ENCODE data around the gene CCT3. TPM values are rescaled to one million over a fixed set of nuclear protein-coding genes. Genes with fewer than 3 reads are reported as not detected.
A peak's percentile ranks its signal among the peaks of the same experiment; 100 is the strongest.

The CCT3 gene
- 296 TPM for total RNA-seq
- 114 TPM for polyA plus RNA-seq
- long read RNA-seq, donor 1, transcript CCT3-201 (14 exons, 2,150 nt), result major isoform, 8 of 8 reads
- long read RNA-seq, donor 1, partial matches to known transcripts, result 0 of 8 reads
- long read RNA-seq, donor 1, other reads (novel, unspliced or antisense), result 0 of 8 reads
- long read RNA-seq, donor 2, transcript CCT3-201 (14 exons, 2,150 nt), result major isoform, 107 of 190 reads
- long read RNA-seq, donor 2, partial matches to known transcripts, result 73 of 190 reads
- long read RNA-seq, donor 2, other reads (novel, unspliced or antisense), result 6 of 190 reads
- long read RNA-seq, donor 3, transcript CCT3-201 (14 exons, 2,150 nt), result major isoform, 116 of 188 reads
- long read RNA-seq, donor 3, partial matches to known transcripts, result 65 of 188 reads
- long read RNA-seq, donor 3, other reads (novel, unspliced or antisense), result 5 of 188 reads
- long read RNA-seq, donor 4, transcript CCT3-201 (14 exons, 2,150 nt), result major isoform, 23 of 44 reads
- long read RNA-seq, donor 4, partial matches to known transcripts, result 20 of 44 reads
- long read RNA-seq, donor 4, other reads (novel, unspliced or antisense), result 0 of 44 reads
- long read RNA-seq, donor 5, transcript CCT3-201 (14 exons, 2,150 nt), result major isoform, 90 of 211 reads
- long read RNA-seq, donor 5, partial matches to known transcripts, result 100 of 211 reads
- long read RNA-seq, donor 5, other reads (novel, unspliced or antisense), result 19 of 211 reads
- long read RNA-seq, donor 6, transcript CCT3-201 (14 exons, 2,150 nt), result major isoform, 44 of 77 reads
- long read RNA-seq, donor 6, partial matches to known transcripts, result 29 of 77 reads
- long read RNA-seq, donor 6, other reads (novel, unspliced or antisense), result 0 of 77 reads
- long read RNA-seq, donor 7, transcript CCT3-201 (14 exons, 2,150 nt), result major isoform, 56 of 72 reads
- long read RNA-seq, donor 7, partial matches to known transcripts, result 14 of 72 reads
- long read RNA-seq, donor 7, other reads (novel, unspliced or antisense), result 0 of 72 reads
- long read RNA-seq, donor 8, transcript CCT3-201 (14 exons, 2,150 nt), result major isoform, 22 of 24 reads
- long read RNA-seq, donor 8, partial matches to known transcripts, result 0 of 24 reads
- long read RNA-seq, donor 8, other reads (novel, unspliced or antisense), result 0 of 24 reads
- long read RNA-seq, donor 9, transcript CCT3-201 (14 exons, 2,150 nt), result major isoform, 42 of 54 reads
- long read RNA-seq, donor 9, partial matches to known transcripts, result 12 of 54 reads
- long read RNA-seq, donor 9, other reads (novel, unspliced or antisense), result 0 of 54 reads
- long read RNA-seq, donor 10, transcript CCT3-201 (14 exons, 2,150 nt), result major isoform, 38 of 53 reads
- long read RNA-seq, donor 10, partial matches to known transcripts, result 13 of 53 reads
- long read RNA-seq, donor 10, other reads (novel, unspliced or antisense), result 0 of 53 reads

DNA sequence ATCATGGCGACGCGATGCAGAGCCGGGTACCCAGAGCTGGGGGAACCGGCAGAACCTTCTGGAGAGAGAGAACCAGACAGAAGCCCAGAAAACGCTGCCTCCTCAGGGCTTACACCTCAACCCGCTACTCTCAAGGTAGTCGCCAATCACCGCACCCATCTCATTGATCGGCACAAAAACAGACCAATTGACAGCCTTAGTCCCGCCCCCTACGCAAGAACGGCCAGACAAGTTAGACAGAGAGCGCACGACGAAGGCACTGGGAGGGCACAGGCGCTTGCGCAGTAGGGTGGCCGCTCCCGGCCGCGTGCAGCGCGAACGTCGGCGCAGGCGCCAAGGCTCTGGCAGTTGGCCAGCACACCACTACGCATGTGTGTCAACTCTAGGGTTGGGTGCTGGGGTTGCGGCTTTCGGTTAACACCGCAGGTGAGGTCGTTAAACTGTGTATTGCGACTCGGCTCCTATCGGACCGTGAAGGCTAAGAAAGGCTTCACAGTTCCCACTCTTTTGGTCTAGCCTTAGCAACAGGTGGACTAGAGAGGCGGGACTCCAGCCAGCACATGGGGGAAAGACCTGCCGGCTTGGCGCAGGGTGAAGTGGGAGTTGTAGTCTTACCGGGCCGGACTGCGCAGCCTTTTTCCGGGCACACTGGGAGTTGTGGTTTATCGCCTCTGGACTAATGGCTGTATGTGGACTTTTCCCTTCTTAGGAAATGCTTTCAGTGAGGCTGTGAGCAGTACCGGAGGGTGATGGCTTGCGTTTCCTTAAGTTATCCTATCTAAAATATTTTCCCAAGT is at the start of gene CCT3, which contains the start of gene TSACC:
Gene CCT3 (minus strand): TSS at position 113 of the 797 bp plus-strand sequence. CDS start 108 bp downstream, at position 5.
Gene TSACC (plus strand): TSS at position 347 of the 797 bp plus-strand sequence. CDS start 1,232 bp downstream, outside the sequence.
- peak within 1 kb of the TSS; percentile 80 to 96 for H3K27ac ChIP-seq (ENCODE audit: low read depth in 1 of 2, low read length in 1 of 2)
- peaks cover 18 to 25% of the 10 kb centered on the region in 2 donors for H3K36me3 ChIP-seq (ENCODE audit: control insufficient read depth in 2 of 2, insufficient read depth in 2 of 2, low read length in 1 of 2)
- H3K4me3 ChIP-seq (ENCODE audit: low read length in 2 of 2), result peak within 1 kb of the TSS; percentile 72 to 81
- H3K4me1 ChIP-seq (ENCODE audit: control insufficient read depth in 2 of 2, insufficient read depth in 2 of 2, low read length in 2 of 2), result peaks cover 10 to 11% of the 10 kb centered on the region in 2 donors
- peak; percentile 99 to 100 (median 100) for DNase-seq (ENCODE audit: low read depth in 6 of 9, low spot score in 9 of 9)
- H3K27me3 ChIP-seq (ENCODE audit: control insufficient read depth in 2 of 2, insufficient read depth in 1 of 2, low read length in 1 of 2), result no peaks in the 10 kb centered on the region
- H3K9me3 ChIP-seq (ENCODE audit: control insufficient read depth in 2 of 2, insufficient read depth in 1 of 2, low read length in 1 of 2), result no peaks in the 10 kb centered on the region
- WGBS, result under 1% methylated on average over 47 of the region's 47 CpGs

DNA sequence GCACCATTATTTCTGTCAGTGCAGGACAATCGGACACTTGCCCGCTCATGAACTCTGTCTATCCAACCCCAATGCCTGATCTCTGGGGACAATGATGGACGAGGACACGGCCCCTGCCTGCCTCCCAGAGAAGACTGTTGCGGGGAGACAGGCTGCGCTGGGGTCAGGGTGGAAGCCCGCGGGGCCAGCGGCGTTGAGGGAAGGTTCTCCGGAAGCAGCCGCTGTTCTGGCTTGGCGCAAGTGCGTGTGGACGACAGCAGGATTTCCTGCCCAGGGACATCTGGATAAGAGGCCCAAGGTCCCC is 49.7 kb upstream of the CCT3 start:
- no peak overlapping the region for H3K27ac ChIP-seq (ENCODE audit: low read depth in 1 of 2, low read length in 1 of 2)
- no peaks in the 10 kb centered on the region for H3K36me3 ChIP-seq (ENCODE audit: control insufficient read depth in 2 of 2, insufficient read depth in 2 of 2, low read length in 1 of 2)
- H3K9me3 ChIP-seq (ENCODE audit: control insufficient read depth in 2 of 2, insufficient read depth in 1 of 2, low read length in 1 of 2), result no peaks in the 10 kb centered on the region
- no peak for DNase-seq (ENCODE audit: low read depth in 6 of 9, low spot score in 9 of 9)
- peaks cover 0 to 5% of the 10 kb centered on the region in 2 donors for H3K4me1 ChIP-seq (ENCODE audit: control insufficient read depth in 2 of 2, insufficient read depth in 2 of 2, low read length in 2 of 2)
- no peak overlapping the region for H3K4me3 ChIP-seq (ENCODE audit: low read length in 2 of 2)
- peaks cover 43 to 77% of the 10 kb centered on the region in 2 donors for H3K27me3 ChIP-seq (ENCODE audit: control insufficient read depth in 2 of 2, insufficient read depth in 1 of 2, low read length in 1 of 2)
- 23% methylated on average over 15 of the region's 15 CpGs for WGBS

- Histone ChIP-seq H3K27ac (ENCODE audit: low read depth in 1 of 2, low read length in 1 of 2) (no peak overlapping the region), H3K4me1 (ENCODE audit: control insufficient read depth in 2 of 2, insufficient read depth in 2 of 2, low read length in 2 of 2) (peaks cover 0 to 5% of the 10 kb centered on the region in 2 donors), H3K4me3 (ENCODE audit: low read length in 2 of 2) (no peak overlapping the region), H3K9me3 (ENCODE audit: control insufficient read depth in 2 of 2, insufficient read depth in 1 of 2, low read length in 1 of 2) (no peaks in the 10 kb centered on the region), H3K36me3 (ENCODE audit: control insufficient read depth in 2 of 2, insufficient read depth in 2 of 2, low read length in 1 of 2) (no peaks in the 10 kb centered on the region), H3K27me3 (ENCODE audit: control insufficient read depth in 2 of 2, insufficient read depth in 1 of 2, low read length in 1 of 2) (peaks cover 43 to 77% of the 10 kb centered on the region in 2 donors)
- WGBS, result 92% methylated on average over 8 of the region's 8 CpGs
- no peak for DNase-seq (ENCODE audit: low read depth in 6 of 9, low spot score in 9 of 9)
Observed at GRCh38 chr1:156386949-156387869, 49.1 kb upstream of the CCT3 start.

- DNase-seq (ENCODE audit: low read depth in 6 of 9, low spot score in 9 of 9), result no peak
- 92% methylated on average over 6 of the region's 6 CpGs for WGBS
- H3K4me1 ChIP-seq (ENCODE audit: control insufficient read depth in 2 of 2, insufficient read depth in 2 of 2, low read length in 2 of 2), result peaks cover 0 to 5% of the 10 kb centered on the region in 2 donors
- H3K9me3 ChIP-seq (ENCODE audit: control insufficient read depth in 2 of 2, insufficient read depth in 1 of 2, low read length in 1 of 2), result no peaks in the 10 kb centered on the region
- no peak overlapping the region for H3K27ac ChIP-seq (ENCODE audit: low read depth in 1 of 2, low read length in 1 of 2)
- H3K36me3 ChIP-seq (ENCODE audit: control insufficient read depth in 2 of 2, insufficient read depth in 2 of 2, low read length in 1 of 2), result no peaks in the 10 kb centered on the region
- H3K27me3 ChIP-seq (ENCODE audit: control insufficient read depth in 2 of 2, insufficient read depth in 1 of 2, low read length in 1 of 2), result peaks cover 43 to 76% of the 10 kb centered on the region in 2 donors
- H3K4me3 ChIP-seq (ENCODE audit: low read length in 2 of 2), result no peak overlapping the region
Observed at GRCh38 chr1:156386134-156386901, 48.2 kb upstream of the CCT3 start.

GRCh38 chr1:156385534-156386031 is 47.5 kb upstream of the CCT3 start:
- no peaks in the 10 kb centered on the region for H3K36me3 ChIP-seq (ENCODE audit: control insufficient read depth in 2 of 2, insufficient read depth in 2 of 2, low read length in 1 of 2)
- H3K27me3 ChIP-seq (ENCODE audit: control insufficient read depth in 2 of 2, insufficient read depth in 1 of 2, low read length in 1 of 2), result peaks cover 38 to 71% of the 10 kb centered on the region in 2 donors
- peak; percentile 27 to 85 (median 62) for DNase-seq (ENCODE audit: low read depth in 6 of 9, low spot score in 9 of 9)
- H3K4me3 ChIP-seq (ENCODE audit: low read length in 2 of 2), result no peak overlapping the region
- no peaks in the 10 kb centered on the region for H3K9me3 ChIP-seq (ENCODE audit: control insufficient read depth in 2 of 2, insufficient read depth in 1 of 2, low read length in 1 of 2)
- 9% methylated on average over 9 of the region's 9 CpGs for WGBS
- H3K4me1 ChIP-seq (ENCODE audit: control insufficient read depth in 2 of 2, insufficient read depth in 2 of 2, low read length in 2 of 2), result peaks cover 0 to 5% of the 10 kb centered on the region in 2 donors
- H3K27ac ChIP-seq (ENCODE audit: low read depth in 1 of 2, low read length in 1 of 2), result no peak overlapping the region

DNA sequence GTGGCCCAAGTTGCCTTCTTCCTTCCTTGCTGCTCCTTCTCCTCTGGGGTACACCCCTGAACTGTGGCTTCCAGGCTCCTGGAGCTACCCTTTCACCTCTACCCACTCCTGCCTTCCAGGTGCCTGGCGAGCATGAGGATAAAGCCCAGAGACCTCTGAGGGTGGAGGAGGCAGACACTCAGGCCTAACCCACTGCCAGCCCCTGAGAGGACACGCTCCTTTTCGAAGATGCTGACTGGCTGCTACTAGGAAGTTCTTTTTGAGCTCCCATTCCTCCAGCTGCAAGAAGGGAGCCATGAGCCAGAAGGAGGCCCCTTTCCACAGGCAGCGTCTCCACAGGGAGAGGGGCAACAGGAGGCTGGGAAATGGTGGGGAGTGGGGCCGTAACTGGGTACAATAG is 46.6 kb upstream of the CCT3 start:
- Histone ChIP-seq H3K27me3 (ENCODE audit: control insufficient read depth in 2 of 2, insufficient read depth in 1 of 2, low read length in 1 of 2) (peaks cover 35 to 61% of the 10 kb centered on the region in 2 donors), H3K27ac (ENCODE audit: low read depth in 1 of 2, low read length in 1 of 2) (no peak overlapping the region), H3K9me3 (ENCODE audit: control insufficient read depth in 2 of 2, insufficient read depth in 1 of 2, low read length in 1 of 2) (no peaks in the 10 kb centered on the region), H3K4me1 (ENCODE audit: control insufficient read depth in 2 of 2, insufficient read depth in 2 of 2, low read length in 2 of 2) (peaks cover 0 to 5% of the 10 kb centered on the region in 2 donors), H3K4me3 (ENCODE audit: low read length in 2 of 2) (no peak overlapping the region), H3K36me3 (ENCODE audit: control insufficient read depth in 2 of 2, insufficient read depth in 2 of 2, low read length in 1 of 2) (no peaks in the 10 kb centered on the region)
- DNase-seq (ENCODE audit: low read depth in 6 of 9, low spot score in 9 of 9), result no peak
- 99% methylated on average over 5 of the region's 5 CpGs for WGBS

- no peak for DNase-seq (ENCODE audit: low read depth in 6 of 9, low spot score in 9 of 9)
- H3K36me3 ChIP-seq (ENCODE audit: control insufficient read depth in 2 of 2, insufficient read depth in 2 of 2, low read length in 1 of 2), result no peaks in the 10 kb centered on the region
- 51% methylated on average over 3 of the region's 3 CpGs for WGBS
Observed at GRCh38 chr1:156384007-156384406, 45.9 kb upstream of the CCT3 start.

More at GRCh38 chr1:156384007-156384406, 45.9 kb upstream of the CCT3 start:
- Histone ChIP-seq H3K9me3 (ENCODE audit: control insufficient read depth in 2 of 2, insufficient read depth in 1 of 2, low read length in 1 of 2) (no peaks in the 10 kb centered on the region), H3K27me3 (ENCODE audit: control insufficient read depth in 2 of 2, insufficient read depth in 1 of 2, low read length in 1 of 2) (peaks cover 30 to 57% of the 10 kb centered on the region in 2 donors), H3K4me3 (ENCODE audit: low read length in 2 of 2) (no peak overlapping the region), H3K4me1 (ENCODE audit: control insufficient read depth in 2 of 2, insufficient read depth in 2 of 2, low read length in 2 of 2) (peaks cover 0 to 5% of the 10 kb centered on the region in 2 donors), H3K27ac (ENCODE audit: low read depth in 1 of 2, low read length in 1 of 2) (no peak overlapping the region)

All from thymus (tissue), 14 donors.